ENCODE results near the gene PRKCH. TPM values are rescaled to one million over a fixed set of nuclear protein-coding genes. Genes with fewer than 3 reads are reported as not detected.

The PRKCH gene
- total and polyA plus RNA-seq, 2 donors from 2014 or later, result 8.3 to 47.0 TPM

GRCh38 chr14:61514927-61515326 lies 193.5 kb downstream of the PRKCH start:
- no peak for DNase-seq
- Histone ChIP-seq H3K9ac (ENCODE audit: low read length in 3 of 3) (no peak overlapping the region), H3K9me3 (ENCODE audit: control insufficient read depth in 2 of 3, insufficient read depth in 1 of 3, low read length in 3 of 3) (no peaks in the 10 kb centered on the region), H3K4me1 (ENCODE audit: control insufficient read depth in 2 of 3, insufficient read depth in 2 of 3, low read depth in 1 of 3, low read length in 3 of 3) (peaks cover 0 to 46% (median 23%) of the 10 kb centered on the region in 3 donors), H3K27ac (ENCODE audit: low read depth in 2 of 2, low read length in 2 of 2) (peak overlapping the region in 1 of 2 donors; percentile 23), H3K27me3 (ENCODE audit: control insufficient read depth, insufficient read depth, low read length) (no peaks in the 10 kb centered on the region), H3K4me3 (ENCODE audit: low read length in 3 of 3) (no peak overlapping the region), H3K36me3 (ENCODE audit: control insufficient read depth in 2 of 3, insufficient read depth in 3 of 3, low read length in 3 of 3) (no peaks in the 10 kb centered on the region)
- intact Hi-C loops (cut with DNase I), result no loop called here
- no peak for FAIRE-seq
- TF ChIP-seq, protein P1, sequence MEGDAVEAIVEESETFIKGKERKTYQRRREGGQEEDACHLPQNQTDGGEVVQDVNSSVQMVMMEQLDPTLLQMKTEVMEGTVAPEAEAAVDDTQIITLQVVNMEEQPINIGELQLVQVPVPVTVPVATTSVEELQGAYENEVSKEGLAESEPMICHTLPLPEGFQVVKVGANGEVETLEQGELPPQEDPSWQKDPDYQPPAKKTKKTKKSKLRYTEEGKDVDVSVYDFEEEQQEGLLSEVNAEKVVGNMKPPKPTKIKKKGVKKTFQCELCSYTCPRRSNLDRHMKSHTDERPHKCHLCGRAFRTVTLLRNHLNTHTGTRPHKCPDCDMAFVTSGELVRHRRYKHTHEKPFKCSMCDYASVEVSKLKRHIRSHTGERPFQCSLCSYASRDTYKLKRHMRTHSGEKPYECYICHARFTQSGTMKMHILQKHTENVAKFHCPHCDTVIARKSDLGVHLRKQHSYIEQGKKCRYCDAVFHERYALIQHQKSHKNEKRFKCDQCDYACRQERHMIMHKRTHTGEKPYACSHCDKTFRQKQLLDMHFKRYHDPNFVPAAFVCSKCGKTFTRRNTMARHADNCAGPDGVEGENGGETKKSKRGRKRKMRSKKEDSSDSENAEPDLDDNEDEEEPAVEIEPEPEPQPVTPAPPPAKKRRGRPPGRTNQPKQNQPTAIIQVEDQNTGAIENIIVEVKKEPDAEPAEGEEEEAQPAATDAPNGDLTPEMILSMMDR (IDR thresholded peaks at IDR 0.05; ENCODE audit: borderline replicate concordance, extremely low read depth, insufficient read depth), result no peak

DNA sequence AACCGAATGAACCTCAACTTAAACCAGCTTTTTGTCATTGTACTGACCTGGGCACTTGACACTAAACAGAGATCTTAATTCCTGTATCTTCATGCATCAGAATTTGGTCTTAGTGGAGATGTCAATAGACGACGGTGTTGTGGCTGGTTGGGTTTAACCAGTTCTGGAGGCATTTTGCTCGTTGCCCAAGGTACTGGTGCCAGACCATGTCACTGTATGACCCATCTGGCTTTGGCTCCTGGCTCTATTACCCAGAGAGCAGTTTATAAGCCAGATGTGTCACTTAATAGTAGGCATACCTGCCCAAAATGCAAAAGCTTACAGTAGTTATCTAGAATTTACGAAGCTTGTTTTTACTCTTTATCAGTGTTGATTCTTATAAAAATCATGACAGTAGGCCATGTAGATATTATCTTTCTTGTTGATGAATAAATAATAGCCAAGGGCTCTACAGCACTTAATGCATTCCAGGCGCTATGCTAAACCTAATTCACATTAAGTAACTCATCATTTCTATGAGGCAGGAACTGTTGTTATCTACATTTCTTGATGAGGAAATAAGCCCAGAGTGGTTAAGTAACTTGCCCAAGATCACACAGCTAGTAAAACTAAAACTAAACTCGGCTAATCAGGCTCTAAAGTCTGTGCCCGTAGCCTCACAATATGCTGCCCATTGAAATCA lies 194.2 kb downstream of the PRKCH start:
- Histone ChIP-seq H3K27ac (ENCODE audit: low read depth in 2 of 2, low read length in 2 of 2) (peak overlapping the region in 1 of 2 donors; percentile 23), H3K9ac (ENCODE audit: low read length in 3 of 3) (no peak overlapping the region), H3K36me3 (ENCODE audit: control insufficient read depth in 2 of 3, insufficient read depth in 3 of 3, low read length in 3 of 3) (no peaks in the 10 kb centered on the region), H3K4me3 (ENCODE audit: low read length in 3 of 3) (no peak overlapping the region), H3K4me1 (ENCODE audit: control insufficient read depth in 2 of 3, insufficient read depth in 2 of 3, low read depth in 1 of 3, low read length in 3 of 3) (peaks cover 0 to 45% (median 23%) of the 10 kb centered on the region in 3 donors), H3K27me3 (ENCODE audit: control insufficient read depth, insufficient read depth, low read length) (no peaks in the 10 kb centered on the region), H3K9me3 (ENCODE audit: control insufficient read depth in 2 of 3, insufficient read depth in 1 of 3, low read length in 3 of 3) (no peaks in the 10 kb centered on the region)
- TF ChIP-seq, protein P1 (IDR thresholded peaks at IDR 0.05; ENCODE audit: borderline replicate concordance, extremely low read depth, insufficient read depth), result no peak
- DNase-seq (no peak), FAIRE-seq (no peak)
- intact Hi-C loops (cut with DNase I), result no loop called here

- H3K27me3 ChIP-seq (ENCODE audit: control insufficient read depth, insufficient read depth, low read length), result no peaks in the 10 kb centered on the region
- H3K27ac ChIP-seq (ENCODE audit: low read depth in 2 of 2, low read length in 2 of 2), result no peak overlapping the region
- FAIRE-seq (no peak), DNase-seq (no peak)
- H3K9ac ChIP-seq (ENCODE audit: low read length in 3 of 3), result no peak overlapping the region
- peaks cover 0 to 38% (median 23%) of the 10 kb centered on the region in 3 donors for H3K4me1 ChIP-seq (ENCODE audit: control insufficient read depth in 2 of 3, insufficient read depth in 2 of 3, low read depth in 1 of 3, low read length in 3 of 3)
- no peak overlapping the region for H3K4me3 ChIP-seq (ENCODE audit: low read length in 3 of 3)
- H3K36me3 ChIP-seq (ENCODE audit: control insufficient read depth in 2 of 3, insufficient read depth in 3 of 3, low read length in 3 of 3), result no peaks in the 10 kb centered on the region
- intact Hi-C loops (cut with DNase I), result no loop called here
- TF ChIP-seq, protein P1 (IDR thresholded peaks at IDR 0.05; ENCODE audit: borderline replicate concordance, extremely low read depth, insufficient read depth), result no peak
- H3K9me3 ChIP-seq (ENCODE audit: control insufficient read depth in 2 of 3, insufficient read depth in 1 of 3, low read length in 3 of 3), result no peaks in the 10 kb centered on the region
Observed at GRCh38 chr14:61516118-61516743, 194.9 kb downstream of the PRKCH start.

Measured in kidney (tissue), 14 donors.